Adipocyte (in vitro differentiated cells): Measurements from ENCODE around the gene CACTIN.
"Not testable (repeated sequence)": the region's sequence is repeated elsewhere in the genome, so short reads cannot be mapped to it uniquely, and the experiment has no call there.

Source experiments
- DNase-seq: peaks from one replicate; pipeline ENCODE4 v3.0.0-alpha.2; 2015; ENCODE audit warnings: low read depth
- H3K27me3 ChIP-seq: replicated peaks from 2 replicates; pipeline ENCODE4 v1.7.0; 2013; ENCODE audit warnings: mild to moderate bottlenecking, low read length, moderate library complexity; ENCODE audit not compliant: control insufficient read depth, insufficient read depth
- H3K36me3 ChIP-seq: 2 replicates; pipeline ENCODE4 v1.7.0; 2013; ENCODE audit warnings: low read length, mild to moderate bottlenecking, moderate library complexity; ENCODE audit not compliant: control insufficient read depth, insufficient read depth, severe bottlenecking
- H3K4me1 ChIP-seq: 2 replicates; pipeline ENCODE4 v1.7.0; 2013; ENCODE audit warnings: mild to moderate bottlenecking, low read length, moderate library complexity; ENCODE audit not compliant: control insufficient read depth, insufficient read depth
- H3K4me3 ChIP-seq: 2 replicates; pipeline ENCODE4 v1.7.0; 2013; ENCODE audit warnings: mild to moderate bottlenecking, low read length, moderate library complexity
- H3K9ac ChIP-seq: 2 replicates; pipeline ENCODE4 v1.7.0; 2013; ENCODE audit warnings: mild to moderate bottlenecking, low read length, moderate library complexity
- H3K9me3 ChIP-seq: 2 replicates; pipeline ENCODE4 v1.7.0; 2013; ENCODE audit warnings: mild to moderate bottlenecking, low read length, moderate library complexity; ENCODE audit not compliant: control insufficient read depth

The CACTIN gene

GRCh38 chr19:3575949-3576673 is 50.5 kb downstream of the CACTIN start:
- peaks cover 5% of the 10 kb centered on the region for H3K36me3 ChIP-seq
- peaks cover 27% of the 10 kb centered on the region for H3K4me1 ChIP-seq
- H3K9me3 ChIP-seq = no peaks in the 10 kb centered on the region
- peak overlapping the region; percentile 65 for H3K4me3 ChIP-seq
- DNase-seq = no peak
- H3K27me3 ChIP-seq = no peaks in the 10 kb centered on the region
- H3K9ac ChIP-seq = peak overlapping the region; percentile 49

GRCh38 chr19:3575260-3575741 is 51.3 kb downstream of the CACTIN start:
- Histone ChIP-seq H3K27me3 (no peaks in the 10 kb centered on the region), H3K36me3 (peaks cover 5% of the 10 kb centered on the region), H3K9ac (no peak overlapping the region), H3K4me1 (peaks cover 22% of the 10 kb centered on the region), H3K4me3 (no peak overlapping the region), H3K9me3 (no peaks in the 10 kb centered on the region)
- DNase-seq = no peak

GRCh38 chr19:3573858-3574637 is 52.5 kb downstream of the CACTIN start:
- no peaks in the 10 kb centered on the region for H3K27me3 ChIP-seq

DNA sequence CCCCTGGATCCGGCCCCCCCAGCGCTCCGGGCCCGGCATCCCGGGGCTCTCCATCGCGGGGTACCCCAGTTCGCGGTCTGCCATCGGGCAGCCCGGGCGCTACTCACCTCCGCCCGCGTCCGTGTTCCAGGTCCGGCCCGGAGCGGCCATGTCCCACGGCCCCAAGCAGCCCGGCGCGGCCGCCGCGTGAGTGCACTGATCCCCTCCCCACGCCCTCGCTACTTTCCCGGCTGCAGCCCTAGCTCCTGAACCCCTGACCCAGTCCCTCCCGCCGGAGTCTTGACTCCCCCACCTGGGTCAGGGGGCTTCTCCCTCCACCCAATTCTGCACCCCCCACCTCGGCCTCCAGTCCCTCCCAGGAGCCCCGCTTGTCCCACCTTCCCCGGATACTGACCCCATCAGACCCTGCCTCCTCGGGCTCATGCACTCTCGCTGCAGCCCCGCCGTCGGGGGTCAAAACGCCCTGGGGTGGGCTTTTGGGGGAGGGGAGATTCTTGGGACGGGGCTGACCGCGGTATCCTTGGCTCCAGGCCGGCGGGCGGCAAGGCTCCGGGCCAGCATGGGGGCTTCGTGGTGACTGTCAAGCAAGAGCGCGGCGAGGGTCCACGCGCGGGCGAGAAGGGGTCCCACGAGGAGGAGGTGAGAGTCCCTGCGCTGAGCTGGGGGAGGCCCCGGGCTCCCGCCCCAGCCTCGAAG is 53.3 kb downstream of the CACTIN start:
- H3K27me3 ChIP-seq = no peaks in the 10 kb centered on the region
- peaks cover 14% of the 10 kb centered on the region for H3K4me1 ChIP-seq
- peak overlapping the region; percentile 90 for H3K4me3 ChIP-seq
- H3K36me3 ChIP-seq = peaks cover 5% of the 10 kb centered on the region
- peak; percentile 59 for DNase-seq
- no peaks in the 10 kb centered on the region for H3K9me3 ChIP-seq
- H3K9ac ChIP-seq = peak overlapping the region; percentile 91

More at GRCh38 chr19:3573858-3574637, 52.5 kb downstream of the CACTIN start:
- H3K4me1 ChIP-seq = peaks cover 14% of the 10 kb centered on the region
- H3K9ac ChIP-seq = no peak overlapping the region
- H3K36me3 ChIP-seq = peaks cover 5% of the 10 kb centered on the region
- peak overlapping the region; percentile 90 for H3K4me3 ChIP-seq
- peak; percentile 97 for DNase-seq
- H3K9me3 ChIP-seq = no peaks in the 10 kb centered on the region

GRCh38 chr19:3572855-3573161 is 53.8 kb downstream of the CACTIN start, which contains the start of gene HMG20B:
HMG20B (plus strand) TSS chr19:3572944; CDS start chr19:3573310, 366 bp downstream.
- Histone ChIP-seq H3K36me3 (peaks cover 5% of the 10 kb centered on the region), H3K4me3 (peak within 1 kb of the TSS; percentile 95), H3K27me3 (no peaks in the 10 kb centered on the region), H3K4me1 (peaks cover 14% of the 10 kb centered on the region), H3K9me3 (no peaks in the 10 kb centered on the region), H3K9ac (peak within 1 kb of the TSS; percentile 92)
- no peak for DNase-seq

DNA sequence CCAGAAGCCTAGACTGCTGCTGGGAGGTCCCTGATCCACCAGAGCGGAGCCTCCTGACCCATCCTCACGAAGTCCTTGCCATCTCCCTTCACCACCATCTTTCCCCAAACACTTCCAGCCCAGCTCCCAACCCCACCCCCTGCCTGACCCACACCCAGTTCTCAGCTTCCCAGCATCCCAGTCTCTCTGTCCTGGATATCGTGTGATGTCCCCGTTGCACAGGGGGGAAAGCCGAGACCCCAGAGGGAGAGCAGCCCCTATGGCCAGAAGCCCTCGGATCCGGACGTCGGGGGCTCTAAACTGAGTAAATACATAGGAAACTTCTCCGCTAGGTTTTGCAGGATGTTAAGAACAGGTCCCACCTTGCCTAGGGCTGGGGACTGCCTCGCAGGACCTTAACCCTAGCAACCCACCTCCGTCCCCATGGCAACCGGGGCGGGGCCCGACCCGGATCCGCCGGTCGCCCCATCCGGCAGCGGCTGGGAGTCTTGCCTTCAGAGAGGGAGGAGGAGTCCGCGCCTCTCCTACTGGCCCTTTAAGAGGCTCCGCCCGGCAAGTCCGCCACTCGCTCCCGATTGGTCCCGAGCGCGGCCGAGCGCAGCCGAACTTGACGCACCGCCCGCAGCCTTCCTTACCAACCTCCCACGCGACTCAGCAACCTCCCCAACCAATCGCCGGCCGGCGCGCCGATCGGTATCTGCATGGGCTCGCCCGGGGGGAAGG is 54.3 kb downstream of the CACTIN start:
- no peaks in the 10 kb centered on the region for H3K27me3 ChIP-seq
- DNase-seq = peak; percentile 100
- peaks cover 5% of the 10 kb centered on the region for H3K36me3 ChIP-seq
- peaks cover 14% of the 10 kb centered on the region for H3K4me1 ChIP-seq
- peak overlapping the region; percentile 92 for H3K9ac ChIP-seq
- peak overlapping the region; percentile 95 for H3K4me3 ChIP-seq
- no peaks in the 10 kb centered on the region for H3K9me3 ChIP-seq

DNA sequence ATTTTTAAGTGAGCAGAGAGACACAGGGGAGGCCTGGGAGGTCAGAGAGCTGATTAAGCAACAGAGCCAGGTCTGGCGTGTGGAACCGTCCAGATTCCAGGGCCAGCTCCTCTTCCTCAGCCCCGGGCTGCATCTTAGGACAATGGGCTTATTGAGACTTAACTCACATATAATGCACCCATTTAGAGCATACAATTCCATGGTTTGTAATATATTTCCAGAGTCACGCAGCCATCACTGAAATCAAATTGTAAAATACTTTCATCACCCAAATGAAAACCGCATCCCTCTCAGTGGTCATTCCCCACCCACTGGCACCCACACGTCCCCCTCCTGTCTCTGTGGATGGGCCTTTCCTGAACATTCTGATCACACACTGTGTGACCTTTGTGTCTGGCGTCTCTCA is 56.0 kb downstream of the CACTIN start:
- Histone ChIP-seq H3K9me3 (no peaks in the 10 kb centered on the region), H3K4me3 (no peak overlapping the region), H3K4me1 (peaks cover 5% of the 10 kb centered on the region), H3K36me3 (peaks cover 5% of the 10 kb centered on the region), H3K27me3 (no peaks in the 10 kb centered on the region), H3K9ac (no peak overlapping the region)
- DNase-seq = no peak

GRCh38 chr19:3570042-3570441 is 56.5 kb downstream of the CACTIN start:
- not testable (repeated sequence) for H3K9ac ChIP-seq, H3K9me3 ChIP-seq, H3K4me1 ChIP-seq, DNase-seq, H3K27me3 ChIP-seq, H3K36me3 ChIP-seq, H3K4me3 ChIP-seq

- Histone ChIP-seq H3K4me1 (no peaks in the 10 kb centered on the region), H3K36me3 (no peaks in the 10 kb centered on the region), H3K4me3 (no peak overlapping the region), H3K27me3 (no peaks in the 10 kb centered on the region), H3K9me3 (no peaks in the 10 kb centered on the region), H3K9ac (no peak overlapping the region)
- no peak for DNase-seq
Measured at GRCh38 chr19:3565139-3565538, 61.5 kb downstream of the CACTIN start.

DNA sequence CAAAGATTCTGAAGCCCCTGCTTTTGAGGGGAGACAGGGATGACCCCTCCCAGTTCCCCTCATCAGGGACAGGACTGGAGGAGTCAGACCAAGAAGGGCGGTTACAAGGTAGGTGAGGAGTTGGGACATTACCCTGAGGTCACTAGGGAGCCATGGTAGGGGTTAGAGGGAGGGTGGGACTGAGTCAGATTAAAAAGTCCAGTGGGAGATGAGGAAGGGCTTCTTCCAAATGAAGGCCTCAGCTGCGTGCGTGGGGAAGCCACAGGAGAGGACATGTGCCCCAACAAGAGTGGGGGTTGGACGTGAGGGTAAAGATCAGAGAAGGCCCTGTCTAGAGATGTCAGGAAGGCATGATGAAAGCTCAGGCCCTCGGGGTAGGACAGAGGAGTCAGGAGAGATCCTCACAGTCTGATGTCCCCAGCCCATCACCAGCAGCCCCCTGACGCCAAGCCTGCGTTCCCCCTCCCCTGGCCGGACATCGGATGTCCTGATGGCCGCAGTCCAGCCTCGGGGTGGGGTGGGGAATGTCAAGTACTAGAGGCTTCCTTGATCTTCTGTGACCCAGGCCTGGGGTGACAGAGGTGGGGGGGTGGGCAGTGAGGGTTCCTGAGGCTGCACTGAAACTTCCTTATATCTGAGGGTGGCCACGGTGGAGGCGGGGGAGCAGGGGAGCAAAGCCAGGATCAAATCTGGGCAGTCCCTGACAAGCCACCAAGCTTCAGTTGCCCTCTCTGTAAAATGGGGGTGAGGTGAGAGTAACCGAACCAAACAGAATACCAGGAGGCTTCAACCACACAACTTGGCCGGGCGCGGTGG is 62.7 kb downstream of the CACTIN start:
- H3K9me3 ChIP-seq = no peaks in the 10 kb centered on the region
- H3K36me3 ChIP-seq = no peaks in the 10 kb centered on the region
- H3K27me3 ChIP-seq = no peaks in the 10 kb centered on the region
- no peak overlapping the region for H3K4me3 ChIP-seq
- DNase-seq = no peak
- H3K9ac ChIP-seq = no peak overlapping the region
- no peaks in the 10 kb centered on the region for H3K4me1 ChIP-seq
